Eye (tissue), 1 donor: ENCODE results near the gene NSD2.
"Not testable (repeated sequence)": the region's sequence is repeated elsewhere in the genome, so short reads cannot be mapped to it uniquely, and the experiment has no call there.

Source experiments
- DNase-seq: peaks from one replicate; pipeline ENCODE4 v3.0.0-alpha.2; 2015

NSD2 gene

DNA sequence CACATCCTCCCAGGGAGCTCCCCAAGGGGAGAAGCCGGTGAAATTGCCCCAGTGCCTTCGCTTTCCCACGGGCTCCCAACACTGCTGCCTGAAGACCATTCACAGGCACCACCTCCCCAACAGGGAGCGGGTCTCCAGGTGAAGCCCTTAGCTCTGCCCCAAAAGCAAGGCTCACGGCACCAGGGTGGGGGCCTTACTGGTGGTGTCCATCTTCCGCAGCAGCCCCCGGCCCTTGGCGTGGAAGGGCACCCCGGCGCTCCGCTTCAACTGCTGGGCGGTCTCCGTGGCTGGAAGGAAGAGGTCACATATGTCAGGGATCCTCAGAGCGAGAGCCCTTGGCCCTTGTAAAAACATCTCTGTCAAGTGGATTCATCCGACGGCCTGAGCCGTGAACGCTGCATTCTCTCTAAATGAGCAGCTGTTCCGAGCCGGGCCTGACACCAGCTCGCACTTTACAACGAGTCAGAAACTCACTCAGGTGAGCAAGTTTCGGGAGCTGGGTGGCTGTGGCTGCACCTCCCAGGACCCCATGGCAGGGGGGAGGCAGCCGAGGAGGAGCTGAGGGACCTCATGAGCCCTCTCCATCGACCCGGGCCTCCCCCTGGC, 116.6 kb downstream of the NSD2 start:
- no peak for DNase-seq

DNA sequence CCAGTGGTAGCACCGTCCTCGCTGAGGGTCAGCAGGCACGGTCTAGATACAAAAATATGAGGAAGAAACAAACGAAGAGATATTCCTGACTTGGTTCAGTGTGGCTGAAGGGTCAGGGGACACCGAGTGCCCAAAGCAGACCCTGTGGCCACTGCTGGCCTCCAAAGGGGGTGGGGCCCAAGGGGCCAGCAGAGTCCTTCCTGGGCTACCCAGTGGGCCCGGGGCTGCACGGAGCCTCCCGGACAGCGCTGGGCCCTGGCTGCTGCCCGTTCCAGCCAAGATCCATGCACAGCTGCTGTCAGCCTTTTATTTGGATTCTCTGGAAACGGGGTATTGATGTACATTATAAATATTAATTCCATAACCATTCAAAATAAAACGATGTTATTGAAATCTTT, 117.1 kb downstream of the NSD2 start:
- DNase-seq: no peak

- no peak for DNase-seq
Measured at GRCh38 chr4:1989533-1990347, 118.5 kb downstream of the NSD2 start.

DNA sequence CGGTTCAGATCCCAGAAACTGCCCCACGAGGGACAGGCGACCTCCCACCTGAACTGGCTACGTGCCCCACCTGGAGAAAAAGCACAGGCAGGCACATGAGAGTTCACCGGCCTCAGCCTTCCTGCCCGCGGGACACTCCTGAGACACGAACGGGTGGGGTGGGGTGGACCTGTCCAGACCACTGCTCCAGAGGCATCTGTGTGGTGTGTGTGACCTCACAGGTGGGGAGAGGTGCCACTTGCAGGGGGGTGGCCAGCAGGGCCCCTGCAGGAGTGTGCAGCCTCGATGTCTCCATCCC, 119.1 kb downstream of the NSD2 start:
- no peak for DNase-seq

- DNase-seq: no peak
Measured at GRCh38 chr4:1990676-1991075, 119.5 kb downstream of the NSD2 start.

DNA sequence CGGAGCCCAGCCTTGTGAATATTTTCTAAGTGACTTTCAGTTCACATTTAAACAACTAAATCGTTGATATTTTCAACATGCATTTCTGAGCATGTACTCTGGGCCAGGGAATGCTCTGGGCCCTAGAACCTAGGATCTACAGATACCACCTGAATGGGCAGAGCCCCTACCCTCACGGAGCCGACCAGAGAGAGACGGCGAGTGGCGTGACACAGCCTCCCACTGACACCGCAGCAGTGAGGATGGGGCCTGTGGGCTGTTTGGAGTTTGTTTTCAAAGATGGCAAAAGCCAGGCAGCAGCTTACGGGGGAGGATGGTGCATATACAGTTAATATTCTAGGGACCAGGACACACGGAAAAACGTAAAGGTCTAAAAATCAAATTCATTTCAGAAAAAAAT, 119.9 kb downstream of the NSD2 start:
- no peak for DNase-seq

- DNase-seq: no peak
Measured at GRCh38 chr4:1991596-1992434, 120.6 kb downstream of the NSD2 start.

DNA sequence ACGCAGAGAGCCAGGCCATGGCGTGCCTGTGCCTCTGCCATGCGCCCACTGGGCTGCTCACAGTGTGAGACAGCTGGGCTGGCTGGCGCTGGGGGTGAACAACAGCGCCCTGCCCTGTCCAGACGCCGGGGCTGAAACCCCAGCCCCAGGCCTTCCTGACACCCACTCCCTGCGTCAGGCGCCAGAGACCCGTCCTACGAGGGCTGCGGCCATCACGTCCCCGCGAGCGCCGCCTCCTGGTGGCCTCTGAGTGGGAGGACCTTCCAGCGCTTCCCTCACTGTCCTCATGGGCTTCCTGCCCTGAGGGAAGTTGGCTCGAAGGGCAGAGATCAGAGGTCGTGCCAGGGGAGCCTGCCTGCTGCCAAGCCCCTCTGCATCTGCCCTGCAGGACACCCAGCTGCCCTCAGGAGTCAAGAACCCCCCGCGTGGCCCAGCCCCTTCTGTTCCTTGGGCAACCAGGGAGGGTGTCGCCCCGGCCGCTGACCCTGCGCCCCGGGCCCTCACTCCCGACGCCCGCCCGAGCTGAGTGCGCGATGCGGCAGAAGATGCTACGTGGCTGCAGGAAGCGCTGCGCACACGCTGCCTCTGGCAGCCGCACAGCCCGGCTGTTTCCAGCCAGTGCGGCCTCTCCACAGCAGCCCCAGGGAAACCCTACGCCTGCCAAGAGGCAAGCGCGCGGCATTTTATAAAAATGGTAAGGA, 121.4 kb downstream of the NSD2 start:
- DNase-seq: peak; percentile 41

- DNase-seq: no peak
Measured at GRCh38 chr4:1993169-1993516, 122.0 kb downstream of the NSD2 start.

- DNase-seq: not testable (repeated sequence)
Measured at GRCh38 chr4:1993718-1994516, 122.7 kb downstream of the NSD2 start.

DNA sequence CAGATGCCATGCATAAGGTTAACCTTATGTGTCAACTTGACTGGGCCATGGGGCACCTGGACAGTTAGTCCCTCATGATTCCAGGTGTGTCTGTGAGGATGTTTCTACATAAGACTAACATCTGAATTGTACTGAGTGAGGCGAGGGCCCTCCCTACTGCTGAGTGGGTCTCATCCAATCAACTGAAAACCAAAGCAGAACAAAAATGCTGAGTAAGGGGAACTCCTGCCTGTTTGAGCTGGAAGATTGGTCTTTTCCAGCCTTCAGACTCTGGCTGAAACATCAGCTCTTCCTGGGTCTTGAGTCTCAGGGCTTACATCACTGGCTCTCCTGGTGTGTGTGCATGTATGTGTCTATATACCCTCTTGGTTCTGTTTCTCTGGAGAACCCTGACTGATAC, 123.7 kb downstream of the NSD2 start:
- no peak for DNase-seq

DNA sequence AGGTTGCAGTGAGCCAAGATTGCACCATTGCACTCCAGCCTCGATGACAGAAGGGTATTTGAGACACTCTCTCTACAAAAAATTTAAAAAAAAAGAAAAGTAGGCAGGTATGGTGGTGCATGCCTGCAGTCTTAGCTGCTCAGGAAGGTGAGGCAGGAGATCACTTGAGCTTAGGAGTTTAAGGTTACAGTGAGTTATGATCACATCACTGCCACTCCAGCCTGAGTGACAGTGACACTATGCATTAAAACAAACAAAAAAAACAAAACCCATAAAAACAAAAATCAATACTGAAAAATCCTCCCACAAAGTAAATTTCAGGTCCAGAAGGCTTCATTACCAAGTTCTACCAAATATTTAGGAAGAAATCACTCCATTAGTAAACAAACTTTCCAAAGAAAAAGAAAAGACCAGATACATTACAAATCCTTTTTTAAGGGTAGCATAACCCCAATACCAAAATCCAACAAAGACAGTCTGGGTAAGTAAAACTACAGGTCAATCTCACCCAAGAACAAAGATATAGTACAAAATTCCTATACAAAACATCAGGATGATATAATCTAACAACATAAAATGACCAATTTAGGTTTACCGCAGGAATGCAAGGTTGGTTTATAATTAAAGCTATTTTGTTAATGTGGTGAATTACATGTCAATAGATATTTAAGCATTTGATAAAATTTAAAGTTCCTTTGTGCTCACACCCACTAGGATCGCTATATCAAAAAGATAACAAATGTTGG, 125.8 kb downstream of the NSD2 start:
- no peak for DNase-seq

GRCh38 chr4:1997712-1998111, 126.5 kb downstream of the NSD2 start:
- no peak for DNase-seq

- no peak for DNase-seq
Measured at GRCh38 chr4:1998296-1998695, 127.1 kb downstream of the NSD2 start.

DNA sequence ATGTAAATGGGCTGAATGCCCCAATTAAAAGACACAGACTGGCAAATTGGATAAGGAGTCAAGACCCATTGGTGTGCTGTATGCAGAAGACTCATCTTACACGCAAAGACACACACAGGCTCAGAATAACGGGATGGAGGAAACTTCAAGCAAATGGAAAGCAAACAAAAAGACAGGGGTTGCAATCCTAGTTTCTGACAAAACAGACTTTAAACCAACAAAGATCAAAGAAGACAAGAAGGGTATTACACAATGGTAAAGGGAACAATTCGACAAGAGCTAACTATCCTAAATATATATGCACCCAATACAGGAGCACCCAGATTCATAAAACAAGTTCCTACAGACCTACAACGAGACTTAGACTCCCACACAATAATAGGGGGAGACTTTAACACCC, 128.1 kb downstream of the NSD2 start:
- not testable (repeated sequence) for DNase-seq

DNA sequence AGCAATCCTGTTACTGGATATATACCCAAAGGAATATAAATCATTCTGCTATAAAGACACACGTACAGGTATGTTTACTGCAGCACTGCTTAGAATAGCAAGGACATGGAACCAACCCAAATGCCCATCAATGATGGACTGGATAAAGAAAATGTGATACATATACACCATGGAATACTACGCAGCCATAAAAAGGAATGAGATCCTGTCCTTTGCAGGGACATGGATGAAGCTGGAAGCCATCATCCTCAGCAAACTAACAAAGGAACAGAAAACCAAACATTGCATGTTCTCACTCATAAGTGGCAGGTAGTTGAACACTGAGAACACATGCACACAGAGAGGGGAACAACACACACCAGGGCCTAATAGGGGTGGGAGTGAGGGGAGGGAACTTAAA, 132.2 kb downstream of the NSD2 start:
- DNase-seq: not testable (repeated sequence)

GRCh38 chr4:2006367-2006766, 135.2 kb downstream of the NSD2 start:
- DNase-seq: no peak

DNA sequence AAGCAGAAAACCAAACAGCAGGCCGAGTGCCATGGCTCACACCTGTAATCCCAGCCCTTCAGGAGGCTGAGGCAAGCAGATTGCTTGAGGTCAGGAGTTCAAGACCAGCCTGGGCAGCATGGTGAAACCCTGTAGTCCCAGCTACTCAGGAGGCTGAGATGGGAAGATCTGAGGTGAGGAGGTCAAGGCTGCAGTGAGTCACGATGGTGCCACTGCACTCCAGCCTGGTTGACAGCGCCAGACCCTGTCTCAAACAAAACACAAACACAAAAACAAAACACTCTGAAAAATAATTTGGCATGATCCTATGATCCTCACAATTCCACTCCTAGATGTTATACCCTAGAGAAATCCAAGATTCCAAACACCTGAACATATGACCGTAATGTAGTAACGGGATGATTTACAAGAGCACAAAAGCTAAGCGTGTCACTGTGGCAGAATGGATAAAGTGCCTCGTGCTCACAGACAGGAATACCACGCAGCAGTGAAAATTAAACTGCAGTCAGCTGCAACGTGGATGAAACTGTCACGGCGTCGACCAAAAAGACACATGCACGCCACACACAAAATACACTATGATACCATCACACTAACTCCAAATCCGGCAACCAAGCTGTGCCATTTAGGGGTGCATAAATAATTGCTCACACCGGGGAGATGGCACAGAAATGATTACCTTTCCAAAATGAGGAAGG, 135.9 kb downstream of the NSD2 start:
- DNase-seq: no peak

DNA sequence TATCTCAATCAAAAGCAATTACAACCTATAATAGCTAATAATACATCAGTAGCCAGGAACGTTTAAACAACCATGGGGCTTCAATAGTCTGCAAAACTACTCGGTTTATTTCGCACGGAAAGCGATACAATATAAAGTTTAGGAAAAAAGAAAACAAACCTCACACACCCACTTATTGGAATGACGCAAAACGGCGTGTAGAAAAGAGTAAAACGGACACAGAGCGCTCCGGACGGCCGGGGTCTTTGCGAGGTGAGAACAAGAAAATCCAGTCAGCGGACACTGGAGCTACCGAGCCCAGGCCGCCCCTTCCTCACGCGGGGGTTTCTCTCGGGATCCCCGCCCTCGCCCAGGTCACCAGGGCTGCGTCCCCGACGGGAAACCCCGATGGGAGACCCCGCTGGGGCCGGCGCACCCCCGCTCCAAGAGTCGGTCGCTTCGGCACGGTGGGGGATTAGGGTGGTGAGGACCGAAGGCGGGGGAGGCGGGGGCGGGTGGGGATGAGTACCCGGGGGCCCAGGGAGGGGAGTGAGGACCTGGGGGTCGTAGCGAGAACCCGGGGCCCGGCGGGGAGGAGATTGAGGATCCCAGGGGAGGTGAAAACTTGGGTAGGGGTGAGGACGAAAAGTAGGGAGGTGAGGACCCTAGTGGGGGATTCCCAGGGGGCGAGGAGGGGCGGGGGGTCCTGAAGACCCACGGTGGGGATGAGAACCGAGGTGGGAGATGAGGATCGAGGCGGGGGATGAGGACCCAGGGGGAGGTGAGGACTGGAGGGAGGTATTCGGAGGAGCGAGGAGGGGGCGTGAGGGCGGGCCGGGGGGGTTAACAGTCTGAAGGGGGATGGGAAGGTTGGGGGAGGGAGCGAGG, 136.8 kb downstream of the NSD2 start:
- DNase-seq: peak; percentile 36

- DNase-seq: no peak
Measured at GRCh38 chr4:2008671-2008920, 137.4 kb downstream of the NSD2 start.
